ENCODE measurements around the gene ASS1.

ASS1 gene

GRCh38 chr9:130429381-130429780 is 15.4 kb upstream of the ASS1 start:
- no peaks in the 10 kb centered on the region for H3K9me3 ChIP-seq
- DNase-seq: no peak
- peaks cover 0 to 19% (median 13%) of the 10 kb centered on the region in 4 donors for H3K4me1 ChIP-seq
- no peak overlapping the region for H3K27ac ChIP-seq
- H3K27me3 ChIP-seq: peaks cover 0 to 63% of the 10 kb centered on the region in 2 donors
- intact Hi-C loops (cut with DNase I; ENCODE audit: low total_unique reads): no loop called here
- H3K36me3 ChIP-seq: no peaks in the 10 kb centered on the region
- no peak overlapping the region for H3K4me3 ChIP-seq
- no peak for TF ChIP-seq CTCF (IDR thresholded peaks at IDR 0.05)

GRCh38 chr9:130429831-130430230 is 14.9 kb upstream of the ASS1 start:
- H3K27me3 ChIP-seq: peaks cover 0 to 66% of the 10 kb centered on the region in 2 donors
- no peaks in the 10 kb centered on the region for H3K9me3 ChIP-seq
- H3K4me3 ChIP-seq: no peak overlapping the region
- H3K36me3 ChIP-seq: no peaks in the 10 kb centered on the region
- H3K27ac ChIP-seq: no peak overlapping the region
- peaks cover 0 to 19% (median 13%) of the 10 kb centered on the region in 4 donors for H3K4me1 ChIP-seq
- DNase-seq: no peak
- no peak for TF ChIP-seq CTCF (IDR thresholded peaks at IDR 0.05)
- intact Hi-C loops (cut with DNase I; ENCODE audit: low total_unique reads): no loop called here

GRCh38 chr9:130430232-130430631 is 14.5 kb upstream of the ASS1 start:
- Histone ChIP-seq H3K27me3 (peaks cover 0 to 66% of the 10 kb centered on the region in 2 donors), H3K9me3 (no peaks in the 10 kb centered on the region), H3K4me3 (no peak overlapping the region), H3K27ac (no peak overlapping the region), H3K36me3 (no peaks in the 10 kb centered on the region), H3K4me1 (peaks cover 0 to 19% (median 13%) of the 10 kb centered on the region in 4 donors)
- DNase-seq: no peak
- intact Hi-C loops (cut with DNase I; ENCODE audit: low total_unique reads): no loop called here
- no peak for TF ChIP-seq CTCF (IDR thresholded peaks at IDR 0.05)

GRCh38 chr9:130430734-130431535 is 13.8 kb upstream of the ASS1 start:
- Histone ChIP-seq H3K36me3 (no peaks in the 10 kb centered on the region), H3K4me3 (no peak overlapping the region), H3K9me3 (no peaks in the 10 kb centered on the region), H3K4me1 (peaks cover 0 to 19% (median 13%) of the 10 kb centered on the region in 4 donors), H3K27me3 (peaks cover 0 to 63% of the 10 kb centered on the region in 2 donors), H3K27ac (no peak overlapping the region)
- intact Hi-C loops (cut with DNase I; ENCODE audit: low total_unique reads): no loop called here
- no peak for DNase-seq
- TF ChIP-seq CTCF (IDR thresholded peaks at IDR 0.05): no peak

GRCh38 chr9:130431536-130432303 is 13.0 kb upstream of the ASS1 start:
- Histone ChIP-seq H3K27me3 (peaks cover 0 to 65% of the 10 kb centered on the region in 2 donors), H3K36me3 (no peaks in the 10 kb centered on the region), H3K4me1 (peaks cover 0 to 18% (median 13%) of the 10 kb centered on the region in 4 donors), H3K4me3 (no peak overlapping the region), H3K9me3 (no peaks in the 10 kb centered on the region), H3K27ac (no peak overlapping the region)
- no peak for TF ChIP-seq CTCF (IDR thresholded peaks at IDR 0.05)
- intact Hi-C loops (cut with DNase I; ENCODE audit: low total_unique reads): no loop called here
- DNase-seq: no peak
